A549 treated with Mapracorat at 1 μM for 4 hours (cell line): Measurements from ENCODE around the gene COA5. TPM values are rescaled to one million over a fixed set of nuclear protein-coding genes. Genes with fewer than 3 reads are reported as not detected.

Experiments used
- total RNA-seq: library from RNA; stranded (reverse); fragments of 200-300 nt; extraction: Qiagen RNA extraction; gene quantifications from 5 replicates; pipeline ENCODE4 v1.2.3, GENCODE V29; 2022

Gene COA5, protein sequence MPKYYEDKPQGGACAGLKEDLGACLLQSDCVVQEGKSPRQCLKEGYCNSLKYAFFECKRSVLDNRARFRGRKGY
- total RNA-seq, result 16.5 to 27.6 TPM (median 24.6 TPM) in 5 replicates

DNA sequence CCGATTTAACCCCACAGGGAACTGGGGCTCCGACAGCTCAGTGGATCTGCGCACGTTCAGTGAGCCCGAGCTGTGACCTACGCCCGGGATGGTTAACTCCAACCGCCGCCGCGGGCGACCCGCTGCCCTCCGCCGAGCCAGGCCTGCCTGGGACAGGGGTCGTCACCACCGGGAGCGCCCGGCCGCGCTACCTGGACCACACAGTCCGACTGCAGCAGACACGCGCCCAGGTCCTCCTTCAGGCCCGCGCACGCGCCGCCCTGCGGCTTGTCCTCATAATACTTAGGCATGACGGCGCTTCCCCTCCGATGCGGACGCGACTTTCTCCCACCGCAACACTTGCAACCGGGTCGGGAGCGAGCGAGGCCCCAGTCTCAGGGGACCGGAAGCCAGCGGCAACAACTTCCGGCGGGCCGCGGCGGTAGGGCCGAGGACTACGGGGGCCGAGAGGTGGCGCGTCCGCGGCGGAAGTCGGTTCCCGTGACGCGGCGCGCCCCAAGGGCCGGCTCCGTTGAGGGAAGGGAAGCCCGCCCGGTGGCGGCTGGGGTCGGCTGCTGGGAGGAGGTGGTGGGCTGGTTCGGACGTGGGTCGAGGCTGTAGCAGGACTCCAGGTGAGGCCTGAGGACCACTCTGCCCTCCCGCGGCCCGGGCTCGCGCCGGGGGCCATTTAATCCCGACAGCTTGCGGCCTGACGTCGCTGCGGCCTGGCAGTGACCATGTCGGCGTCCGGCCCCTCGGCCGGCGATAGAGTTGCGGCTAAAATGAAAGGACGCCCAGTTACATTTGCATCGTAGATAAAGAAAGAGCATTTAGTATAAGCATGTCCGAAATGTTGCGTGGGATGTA, at the start of gene COA5, which contains the start of gene UNC50:
TSS of gene COA5 (minus strand) at position 397 of the 846 bp plus-strand sequence. CDS start at position 290, 107 bp downstream.
TSS of gene UNC50 (plus strand) at position 474 of the 846 bp plus-strand sequence. CDS start 1,171 bp downstream, outside the sequence.

Other genes with a start within 250 kb of the COA5 start
- 5.8 to 9.7 TPM (median 9.4 TPM) in 5 replicates for gene INPP4A, start 163.7 kb downstream of the COA5 start, total RNA-seq
- gene UNC50, start 77 bp upstream of the COA5 start, total RNA-seq, result 42.7 to 44.7 TPM (median 44.1 TPM) in 5 replicates
- 1.7 to 2.5 TPM (median 2.4 TPM) in 5 replicates for gene MGAT4A, start 122.6 kb upstream of the COA5 start, total RNA-seq